Immature natural killer cell (primary cell): ENCODE measurements around the gene WFDC11. TPM values are rescaled to one million over a fixed set of nuclear protein-coding genes. Genes with fewer than 3 reads are reported as not detected.
"Not testable (repeated sequence)": the region's sequence is repeated elsewhere in the genome, so short reads cannot be mapped to it uniquely, and the experiment has no call there.

ENCODE experiments used
- DNase-seq, 3 donors: peaks; one replicate each; pipeline ENCODE4 v3.0.0; 2022; ENCODE audit warnings: mixed read lengths in 1 of 3
- H3K27ac Mint-ChIP-seq, 6 donors: one replicate each; pipeline ENCODE4 v1.8.0; 2020; ENCODE audit warnings: mixed read lengths in 6 of 6, mild to moderate bottlenecking in 5 of 6, inconsistent platforms in 4 of 6, moderate library complexity in 3 of 6
- H3K27me3 Mint-ChIP-seq, 3 donors: one replicate each; pipeline ENCODE4 v1.8.0; 2020 to 2021; ENCODE audit warnings: low read depth in 3 of 3, mild to moderate bottlenecking in 3 of 3, mixed read lengths in 3 of 3, moderate library complexity in 3 of 3, inconsistent platforms in 1 of 3
- H3K36me3 Mint-ChIP-seq, 3 donors: one replicate each; pipeline ENCODE4 v1.8.0; 2020; ENCODE audit warnings: mixed read lengths in 3 of 3, inconsistent platforms in 2 of 3, mild to moderate bottlenecking in 2 of 3
- H3K4me1 Mint-ChIP-seq, 2 donors: one replicate each; pipeline ENCODE4 v1.8.0; 2020; ENCODE audit warnings: inconsistent platforms in 2 of 2, mild to moderate bottlenecking in 2 of 2, mixed read lengths in 2 of 2, moderate library complexity in 1 of 2
- H3K4me3 Mint-ChIP-seq, 5 donors: one replicate each; pipeline ENCODE4 v1.8.0; 2020; ENCODE audit warnings: mild to moderate bottlenecking in 5 of 5, mixed read lengths in 5 of 5, inconsistent platforms in 3 of 5, moderate library complexity in 3 of 5
- H3K9me3 Mint-ChIP-seq, 6 donors: one replicate each; pipeline ENCODE4 v1.8.0; 2020; ENCODE audit warnings: mild to moderate bottlenecking in 6 of 6, mixed read lengths in 6 of 6, inconsistent platforms in 4 of 6, moderate library complexity in 3 of 6
- polyA plus RNA-seq, 3 donors: library from polyadenylated mRNA; unstranded; fragments of 300-500 nt; fragmentation: Illumina TruSeq; gene quantifications; one replicate each; pipeline ENCODE4 v1.2.3, GENCODE V29; 2021

WFDC11 gene
- polyA plus RNA-seq, 3 donors from 2014 or later = not detected

DNA sequence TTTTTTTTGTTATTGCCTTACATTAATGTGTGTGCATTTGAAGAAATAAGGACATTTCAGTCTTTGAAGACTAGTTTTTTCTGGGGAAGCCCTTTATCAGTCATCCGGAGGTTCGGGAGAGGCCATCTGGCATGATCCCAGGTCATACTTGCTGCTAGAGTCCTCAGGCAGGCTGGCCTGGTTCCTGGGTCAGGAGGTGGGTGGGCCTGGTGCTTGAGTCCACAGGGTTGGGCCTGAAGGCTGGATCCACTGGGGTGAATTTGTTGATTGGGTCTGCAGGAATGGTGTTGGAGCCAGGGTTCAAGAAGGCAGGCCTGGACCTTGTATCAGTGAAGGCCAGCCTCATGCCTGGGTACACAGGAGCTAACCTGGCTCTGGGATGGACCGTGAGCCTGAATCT, 23.2 kb downstream of the WFDC11 start:
- Mint-ChIP-seq H3K36me3 (no peaks in the 10 kb centered on the region), H3K4me1 (no peaks in the 10 kb centered on the region), H3K9me3 (no peaks in the 10 kb centered on the region), H3K27ac (no peak overlapping the region), H3K4me3 (no peak overlapping the region), H3K27me3 (peaks cover 1 to 5% (median 2%) of the 10 kb centered on the region in 3 donors)
- DNase-seq = no peak

- not testable (repeated sequence) for H3K27ac Mint-ChIP-seq, H3K4me3 Mint-ChIP-seq, H3K9me3 Mint-ChIP-seq, H3K36me3 Mint-ChIP-seq, H3K27me3 Mint-ChIP-seq, H3K4me1 Mint-ChIP-seq, DNase-seq
Observed at GRCh38 chr20:45645869-45646268, 24.2 kb downstream of the WFDC11 start.

- not testable (repeated sequence) for H3K4me1 Mint-ChIP-seq, H3K27ac Mint-ChIP-seq, DNase-seq, H3K4me3 Mint-ChIP-seq, H3K36me3 Mint-ChIP-seq, H3K27me3 Mint-ChIP-seq, H3K9me3 Mint-ChIP-seq
Observed at GRCh38 chr20:45641076-45641475, 29.0 kb downstream of the WFDC11 start.

GRCh38 chr20:45639687-45640086, 30.4 kb downstream of the WFDC11 start:
- no peaks in the 10 kb centered on the region for H3K4me1 Mint-ChIP-seq
- H3K27ac Mint-ChIP-seq = no peak overlapping the region
- H3K27me3 Mint-ChIP-seq = peaks cover 0 to 3% (median 2%) of the 10 kb centered on the region in 3 donors
- no peaks in the 10 kb centered on the region for H3K36me3 Mint-ChIP-seq
- DNase-seq = no peak
- no peak overlapping the region for H3K4me3 Mint-ChIP-seq
- no peaks in the 10 kb centered on the region for H3K9me3 Mint-ChIP-seq

DNA sequence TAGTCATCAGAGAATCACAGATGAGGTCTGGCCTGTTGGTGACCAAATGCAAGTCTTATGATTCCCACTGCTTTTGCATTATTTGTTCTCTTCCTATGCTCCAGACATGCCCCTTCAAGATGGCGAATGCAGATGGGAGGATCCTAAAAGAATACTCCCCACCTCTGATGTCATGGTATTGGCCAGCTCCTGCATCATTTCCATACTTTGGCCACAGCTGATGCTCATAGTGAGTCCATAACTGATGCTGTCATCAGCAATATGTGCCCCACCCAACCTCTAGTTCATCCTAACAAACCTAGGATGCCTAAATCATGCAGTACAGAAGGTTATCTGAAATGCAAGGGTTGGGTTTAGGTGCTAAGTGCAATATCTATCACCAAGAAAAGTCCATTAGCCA, 33.5 kb downstream of the WFDC11 start:
- Mint-ChIP-seq H3K9me3 (no peaks in the 10 kb centered on the region), H3K27me3 (peaks cover 0 to 4% (median 0%) of the 10 kb centered on the region in 3 donors), H3K36me3 (no peaks in the 10 kb centered on the region), H3K27ac (no peak overlapping the region), H3K4me3 (no peak overlapping the region), H3K4me1 (no peaks in the 10 kb centered on the region)
- DNase-seq = no peak

- Mint-ChIP-seq H3K27me3 (peaks cover 0 to 11% (median 4%) of the 10 kb centered on the region in 3 donors), H3K4me1 (no peaks in the 10 kb centered on the region), H3K9me3 (no peaks in the 10 kb centered on the region), H3K27ac (no peak within 1 kb of the TSS), H3K4me3 (no peak within 1 kb of the TSS), H3K36me3 (no peaks in the 10 kb centered on the region)
- DNase-seq = no peak
Observed at GRCh38 chr20:45631184-45631583, 38.9 kb downstream of the WFDC11 start, which contains the start of gene WFDC9. WFDC9 (minus strand) TSS chr20:45631284; CDS start chr20:45610181, 21,103 bp downstream.

DNA sequence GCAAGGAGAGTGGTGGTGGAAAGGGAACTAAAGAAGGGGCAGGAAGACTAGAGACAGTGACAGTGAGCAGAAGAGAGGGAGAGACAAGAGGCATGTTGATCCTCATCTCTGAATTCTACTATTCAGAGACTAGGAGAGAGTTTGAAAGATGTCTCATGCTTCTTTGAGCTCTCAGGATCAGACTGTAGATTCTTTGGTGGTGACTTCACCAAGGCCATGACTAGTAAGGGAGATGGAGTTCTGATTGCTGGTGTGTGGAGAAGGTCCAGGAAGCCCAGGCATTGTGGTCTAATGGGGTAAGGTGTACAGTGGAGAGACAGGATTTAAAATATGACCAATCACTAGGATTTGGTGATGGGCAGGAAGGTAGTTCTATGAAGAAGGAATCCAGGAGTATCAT, 39.7 kb downstream of the WFDC11 start:
- no peak for DNase-seq
- Mint-ChIP-seq H3K4me3 (no peak overlapping the region), H3K36me3 (no peaks in the 10 kb centered on the region), H3K9me3 (no peaks in the 10 kb centered on the region), H3K4me1 (no peaks in the 10 kb centered on the region), H3K27me3 (peaks cover 0 to 11% (median 5%) of the 10 kb centered on the region in 3 donors), H3K27ac (no peak overlapping the region)

- no peak within 1 kb of the TSS for H3K4me3 Mint-ChIP-seq
- no peaks in the 10 kb centered on the region for H3K4me1 Mint-ChIP-seq
- H3K27me3 Mint-ChIP-seq = peaks cover 0 to 14% (median 7%) of the 10 kb centered on the region in 3 donors
- no peak within 1 kb of the TSS for H3K27ac Mint-ChIP-seq
- no peaks in the 10 kb centered on the region for H3K9me3 Mint-ChIP-seq
- H3K36me3 Mint-ChIP-seq = no peaks in the 10 kb centered on the region
- no peak for DNase-seq
Observed at GRCh38 chr20:45629496-45630100, 40.4 kb downstream of the WFDC11 start, which contains the start of gene WFDC10A. WFDC10A (plus strand) TSS chr20:45629739; CDS start chr20:45629814, 75 bp downstream.

- Mint-ChIP-seq H3K27ac (no peak overlapping the region), H3K4me1 (no peaks in the 10 kb centered on the region), H3K36me3 (no peaks in the 10 kb centered on the region), H3K27me3 (peaks cover 2 to 17% (median 5%) of the 10 kb centered on the region in 3 donors), H3K9me3 (no peaks in the 10 kb centered on the region), H3K4me3 (no peak overlapping the region)
- no peak for DNase-seq
Observed at GRCh38 chr20:45626540-45626939, 43.5 kb downstream of the WFDC11 start.

DNA sequence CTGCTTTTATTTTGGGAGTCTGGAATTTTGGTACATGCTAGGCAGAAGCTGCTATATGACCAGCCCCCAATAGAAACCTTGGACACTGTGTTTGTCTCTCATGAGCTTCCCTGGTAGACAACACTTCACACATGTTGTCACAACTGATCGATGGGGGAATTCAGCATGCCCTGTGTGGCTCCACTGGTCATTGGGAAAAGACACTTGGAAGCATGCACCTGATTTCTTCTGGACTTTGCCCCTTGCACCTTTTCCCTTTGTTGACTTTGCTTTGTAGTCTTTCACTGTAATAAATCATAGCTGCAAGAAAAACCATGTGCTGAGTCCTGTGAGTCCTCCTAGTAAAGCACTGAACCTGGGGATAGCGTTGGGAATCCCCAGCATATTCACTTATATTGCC, 48.4 kb downstream of the WFDC11 start:
- H3K36me3 Mint-ChIP-seq = no peaks in the 10 kb centered on the region
- H3K27ac Mint-ChIP-seq = no peak overlapping the region
- no peaks in the 10 kb centered on the region for H3K9me3 Mint-ChIP-seq
- peaks cover 3 to 13% (median 6%) of the 10 kb centered on the region in 3 donors for H3K27me3 Mint-ChIP-seq
- no peak overlapping the region for H3K4me3 Mint-ChIP-seq
- no peaks in the 10 kb centered on the region for H3K4me1 Mint-ChIP-seq
- DNase-seq = no peak

GRCh38 chr20:45617591-45617990, 52.4 kb downstream of the WFDC11 start:
- Mint-ChIP-seq H3K9me3 (no peaks in the 10 kb centered on the region), H3K36me3 (no peaks in the 10 kb centered on the region), H3K27ac (no peak overlapping the region), H3K4me1 (no peaks in the 10 kb centered on the region), H3K27me3 (peaks cover 0 to 4% (median 3%) of the 10 kb centered on the region in 3 donors), H3K4me3 (no peak overlapping the region)
- no peak for DNase-seq

GRCh38 chr20:45612314-45612713, 57.7 kb downstream of the WFDC11 start:
- Mint-ChIP-seq H3K36me3 (no peaks in the 10 kb centered on the region), H3K9me3 (peaks cover 0 to 4% (median 1%) of the 10 kb centered on the region in 6 donors), H3K27me3 (peaks cover 0 to 3% (median 0%) of the 10 kb centered on the region in 3 donors), H3K4me1 (no peaks in the 10 kb centered on the region), H3K27ac (no peak overlapping the region), H3K4me3 (no peak overlapping the region)
- DNase-seq = no peak

GRCh38 chr20:45611054-45611453, 59.0 kb downstream of the WFDC11 start:
- Mint-ChIP-seq H3K4me1 (no peaks in the 10 kb centered on the region), H3K27ac (no peak overlapping the region), H3K9me3 (peaks cover 0 to 10% (median 5%) of the 10 kb centered on the region in 6 donors), H3K36me3 (peaks cover 0 to 3% (median 0%) of the 10 kb centered on the region in 3 donors), H3K27me3 (peaks cover 0 to 8% (median 3%) of the 10 kb centered on the region in 3 donors), H3K4me3 (no peak overlapping the region)
- no peak for DNase-seq

DNA sequence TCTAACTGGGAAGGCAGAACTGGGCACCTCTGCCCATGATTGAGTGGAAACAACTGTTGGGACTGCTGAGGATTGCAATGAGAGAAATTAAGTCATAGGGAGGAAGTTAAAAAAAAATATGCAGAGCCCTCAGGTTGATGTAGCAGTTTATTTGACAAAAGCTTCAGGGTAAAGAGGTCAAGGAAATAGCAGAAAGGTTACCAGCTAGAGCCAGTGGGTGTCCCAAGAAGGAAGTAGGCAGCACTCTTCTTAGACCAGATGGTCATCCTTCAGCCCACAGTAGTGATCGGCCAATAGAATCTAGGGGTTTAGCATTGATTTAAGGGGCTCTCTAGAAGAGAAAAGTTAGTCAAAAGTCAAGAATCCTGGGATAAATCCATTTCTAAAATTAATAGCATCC, 62.2 kb downstream of the WFDC11 start:
- no peak for DNase-seq
- Mint-ChIP-seq H3K4me3 (no peak overlapping the region), H3K4me1 (no peaks in the 10 kb centered on the region), H3K9me3 (peaks cover 3 to 17% (median 7%) of the 10 kb centered on the region in 6 donors), H3K27ac (no peak overlapping the region), H3K36me3 (peaks cover 0 to 3% (median 0%) of the 10 kb centered on the region in 3 donors), H3K27me3 (peaks cover 3 to 14% (median 4%) of the 10 kb centered on the region in 3 donors)
